ENCODE results near the gene FIGNL2.
"Not testable (repeated sequence)": the region's sequence is repeated elsewhere in the genome, so short reads cannot be mapped to it uniquely, and the experiment has no call there.

The FIGNL2 gene

GRCh38 chr12:51848326-51848727 is at the start of gene FIGNL2:
Gene FIGNL2, minus strand, starts transcription at chr12:51848718. Its CDS starts 26,305 bp downstream, at chr12:51822413.
- no peak for DNase-seq

DNA sequence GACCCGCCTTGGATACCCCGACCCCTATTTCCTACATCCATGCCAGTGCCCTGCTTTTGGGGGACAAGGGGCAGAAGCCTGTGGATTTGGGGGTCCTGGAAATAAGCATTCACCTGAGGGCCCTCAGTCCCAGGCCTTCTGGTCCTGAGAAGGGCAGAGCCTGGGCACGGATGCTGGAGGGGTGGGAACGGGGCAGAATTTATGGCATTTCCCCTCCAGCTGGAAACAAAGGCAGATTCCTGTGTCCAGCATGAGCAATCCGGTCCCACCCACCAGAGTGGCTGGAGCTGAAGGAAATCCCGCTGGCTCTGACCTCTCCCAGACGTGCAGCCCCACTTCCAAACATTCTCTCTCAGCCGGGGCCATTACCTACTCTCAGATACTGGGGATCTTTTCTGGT is 48.7 kb upstream of the FIGNL2 start:
- DNase-seq, result no peak

DNA sequence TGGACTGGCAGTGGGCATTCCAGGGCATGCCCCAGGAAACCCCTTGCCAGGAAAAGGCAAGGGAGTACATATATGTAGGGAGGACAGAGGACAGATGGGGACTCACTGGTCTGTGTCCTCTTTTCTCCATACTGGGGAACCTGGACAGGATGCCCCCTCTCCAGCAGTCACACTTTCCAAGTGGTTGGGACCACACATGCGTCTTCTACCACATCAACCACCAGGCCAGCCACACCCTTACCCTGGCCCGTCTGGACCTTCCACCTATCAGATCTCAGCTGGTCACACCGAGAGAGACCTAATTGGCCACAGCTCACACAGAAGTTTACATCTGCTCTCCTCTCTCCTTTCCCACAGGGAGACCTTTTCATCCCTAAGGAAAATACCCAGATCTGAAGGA is 47.7 kb upstream of the FIGNL2 start:
- DNase-seq, result no peak

GRCh38 chr12:51895378-51896135 is 47.0 kb upstream of the FIGNL2 start:
- DNase-seq, result no peak

DNA sequence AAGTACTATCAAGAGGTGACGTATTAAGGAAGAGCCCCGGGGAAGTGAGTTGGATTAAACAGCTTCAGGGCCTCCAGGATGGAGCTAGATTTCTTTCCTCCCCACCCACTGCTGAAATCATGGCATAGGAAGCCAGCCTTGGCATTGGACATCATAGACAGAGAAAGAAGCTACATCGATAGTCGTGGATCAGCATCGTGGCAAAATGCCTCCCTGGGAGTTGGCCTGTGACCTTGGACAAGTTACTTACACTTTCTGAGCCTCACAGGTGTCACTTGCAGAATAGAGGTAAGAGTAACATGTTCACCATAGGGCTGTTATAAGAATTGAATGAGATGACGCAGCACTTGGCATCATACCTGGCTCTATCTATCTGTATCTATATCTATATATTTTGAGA is 45.3 kb upstream of the FIGNL2 start:
- DNase-seq, result no peak

- no peak for DNase-seq
Measured at GRCh38 chr12:51891843-51892242, 43.3 kb upstream of the FIGNL2 start.

GRCh38 chr12:51890511-51891171 is 42.1 kb upstream of the FIGNL2 start:
- no peak for DNase-seq

GRCh38 chr12:51890133-51890464 is 41.6 kb upstream of the FIGNL2 start:
- DNase-seq, result no peak

GRCh38 chr12:51889216-51890132 is 41.0 kb upstream of the FIGNL2 start:
- no peak for DNase-seq

DNA sequence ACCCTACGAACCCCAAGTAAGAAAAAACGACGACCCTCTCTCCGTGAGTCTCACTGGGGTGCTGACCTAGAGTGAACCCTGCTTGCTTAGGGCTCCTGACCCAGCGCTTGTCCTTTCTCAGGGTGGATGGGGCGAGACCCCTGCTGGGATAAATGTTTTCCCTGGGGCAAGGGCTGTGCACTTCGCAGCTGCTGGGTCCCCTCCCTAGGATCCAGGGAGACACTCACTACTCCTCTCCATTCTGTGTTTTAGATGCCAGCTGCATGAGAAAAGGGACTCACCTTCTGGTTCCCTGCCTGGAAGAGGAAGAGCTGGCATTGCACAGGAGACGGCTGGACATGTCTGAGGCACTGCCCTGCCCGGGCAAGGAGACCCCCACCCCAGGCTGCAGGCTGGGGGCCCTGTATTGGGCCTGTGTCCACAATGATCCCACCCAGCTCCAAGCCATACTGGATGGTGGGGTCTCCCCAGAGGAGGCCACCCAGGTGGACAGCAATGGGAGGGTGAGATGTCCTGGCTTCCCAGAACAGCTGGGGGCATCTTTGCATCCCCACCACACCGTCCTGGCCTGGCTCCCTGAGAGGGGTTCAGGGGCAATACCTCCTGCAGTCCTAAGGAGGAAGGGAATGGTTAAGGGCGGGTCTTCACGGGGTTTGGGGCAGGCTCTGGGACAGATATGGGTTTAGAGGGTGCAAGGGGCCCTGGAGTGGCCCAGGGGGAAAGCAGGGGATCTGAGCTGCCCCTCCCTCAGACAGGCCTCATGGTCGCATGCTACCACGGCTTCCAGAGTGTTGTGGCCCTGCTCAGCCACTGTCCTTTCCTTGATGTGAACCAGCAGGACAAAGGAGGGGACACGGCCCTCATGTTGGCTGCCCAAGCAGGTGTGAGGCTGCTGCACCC is 40.0 kb upstream of the FIGNL2 start:
- no peak for DNase-seq

- no peak for DNase-seq
Measured at GRCh38 chr12:51887476-51888315, 39.2 kb upstream of the FIGNL2 start, which contains the start of gene ANKRD33. Gene ANKRD33, plus strand, starts transcription at chr12:51888103. Its CDS starts 84 bp downstream, at chr12:51888187.

DNA sequence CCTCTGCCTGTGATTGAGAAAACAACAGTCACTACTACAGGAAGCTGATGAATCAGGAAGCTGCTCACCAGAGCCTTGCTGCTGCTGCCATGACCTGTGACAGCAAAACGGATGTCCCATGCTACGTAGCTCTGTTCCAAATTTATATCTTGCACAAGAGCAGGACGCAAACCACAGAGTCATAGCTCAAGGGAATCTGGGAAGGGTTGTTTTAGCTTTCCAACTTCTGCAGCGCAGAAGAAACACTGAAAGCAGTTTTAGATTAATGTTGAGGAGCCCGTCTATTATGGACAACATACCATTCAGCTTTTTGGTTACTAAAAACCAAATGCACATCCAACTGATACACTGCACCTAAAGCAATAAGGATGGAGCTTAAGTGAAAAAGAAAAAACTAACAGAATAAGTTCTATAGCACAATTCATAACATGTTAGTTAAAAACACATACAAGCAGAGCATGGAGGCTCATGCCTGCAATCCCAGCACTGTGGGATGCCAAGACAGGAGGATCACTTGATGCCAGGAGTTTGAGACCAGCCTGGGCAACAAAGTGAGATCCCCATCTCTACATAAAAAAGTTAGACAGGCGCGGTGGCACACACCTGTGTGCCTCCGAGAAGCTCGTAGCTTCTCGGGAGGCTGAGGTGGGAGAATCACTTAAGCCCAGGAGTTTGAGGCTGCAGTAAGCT is 37.6 kb upstream of the FIGNL2 start:
- DNase-seq, result peak; percentile 95

DNA sequence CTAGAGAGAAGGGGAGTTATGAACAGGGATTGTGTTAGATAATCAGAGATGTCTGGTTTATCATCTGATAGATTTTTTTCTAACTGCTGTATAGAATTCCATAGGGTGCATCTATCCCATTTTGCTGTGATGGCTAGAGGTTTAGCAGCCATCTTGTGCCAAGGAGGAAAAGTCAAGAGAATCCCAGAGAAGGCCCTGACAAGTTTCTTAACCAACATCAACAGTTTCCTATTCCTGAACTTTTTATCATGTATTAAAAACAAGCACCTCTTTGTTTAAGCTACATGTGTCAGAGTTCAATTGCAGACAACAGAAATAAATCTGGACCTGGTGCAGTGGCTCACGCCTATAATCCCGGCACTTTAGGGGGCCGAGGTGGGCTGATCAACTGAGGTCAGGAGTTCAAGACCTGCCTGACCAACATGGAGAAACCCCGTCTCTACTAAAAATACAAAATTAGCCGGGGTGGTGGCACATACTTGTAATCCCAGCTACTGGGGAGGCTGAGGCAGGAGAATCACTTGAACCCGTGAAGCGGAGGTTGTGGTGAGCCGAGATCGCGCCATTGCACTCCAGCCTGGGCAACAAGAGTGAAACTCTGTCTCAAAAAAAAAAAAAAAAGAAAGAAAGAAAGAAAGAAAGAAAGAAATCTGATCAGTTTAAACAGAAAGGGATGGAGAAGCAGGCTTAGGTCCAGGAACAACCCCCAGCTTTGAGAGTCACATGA is 36.9 kb upstream of the FIGNL2 start:
- DNase-seq, result not testable (repeated sequence)

DNA sequence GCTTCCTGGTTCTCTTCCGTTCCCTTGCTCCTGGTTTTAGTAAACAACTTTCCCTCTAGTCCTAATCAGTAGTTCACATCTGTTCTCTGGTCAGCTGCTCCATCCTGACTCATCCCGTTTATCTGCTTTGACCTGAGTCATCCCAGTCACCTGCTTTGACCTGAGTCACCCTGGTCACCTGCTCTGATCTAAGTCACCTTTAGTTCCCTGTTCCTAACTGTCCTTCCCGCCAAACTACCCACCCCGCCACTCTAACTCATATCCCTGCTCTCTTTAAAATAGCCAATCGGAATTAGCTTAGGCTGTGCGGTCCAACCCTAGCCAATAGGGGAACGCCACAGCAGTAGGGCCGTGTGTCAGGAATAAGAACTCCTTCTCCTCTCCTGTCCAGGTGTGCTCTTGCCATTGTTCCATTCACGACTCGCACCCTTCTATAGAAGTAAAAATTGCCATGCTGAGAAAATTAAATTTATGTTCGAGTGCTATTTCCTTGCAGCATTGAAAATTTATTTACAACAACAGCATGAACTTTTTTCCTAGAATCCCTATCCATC is 36.2 kb upstream of the FIGNL2 start:
- DNase-seq, result no peak

DNA sequence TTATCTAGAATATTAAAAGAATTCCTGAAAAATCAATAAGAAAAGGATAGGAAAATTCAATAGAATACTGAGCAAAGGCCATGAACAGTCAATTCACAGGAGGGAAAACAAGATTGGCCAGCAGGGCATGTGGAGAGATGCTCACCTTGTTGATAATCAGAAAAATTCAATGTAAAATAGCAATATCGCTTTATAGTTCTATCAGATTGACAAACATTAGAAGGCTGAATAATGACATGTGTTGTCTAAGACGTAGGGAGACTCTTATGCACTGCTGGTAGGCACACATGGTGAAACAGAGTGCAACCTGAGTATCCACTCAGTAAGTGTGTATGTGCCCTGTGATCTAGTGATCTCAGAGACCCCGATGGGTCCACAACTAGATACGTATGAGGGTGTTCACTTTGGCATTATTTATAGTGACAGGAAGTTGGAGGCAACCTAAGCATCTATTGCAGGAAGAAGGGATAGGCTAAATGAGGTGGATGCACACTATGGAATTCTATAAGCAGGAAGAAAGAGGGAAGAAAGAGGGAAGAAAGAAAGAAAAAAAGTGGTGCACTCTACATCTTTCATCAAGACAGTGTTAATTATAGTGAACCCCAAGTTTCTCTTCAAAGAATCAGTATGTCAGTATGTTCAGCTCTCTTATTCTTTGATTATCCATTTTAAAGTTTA is 35.6 kb upstream of the FIGNL2 start:
- no peak for DNase-seq

DNA sequence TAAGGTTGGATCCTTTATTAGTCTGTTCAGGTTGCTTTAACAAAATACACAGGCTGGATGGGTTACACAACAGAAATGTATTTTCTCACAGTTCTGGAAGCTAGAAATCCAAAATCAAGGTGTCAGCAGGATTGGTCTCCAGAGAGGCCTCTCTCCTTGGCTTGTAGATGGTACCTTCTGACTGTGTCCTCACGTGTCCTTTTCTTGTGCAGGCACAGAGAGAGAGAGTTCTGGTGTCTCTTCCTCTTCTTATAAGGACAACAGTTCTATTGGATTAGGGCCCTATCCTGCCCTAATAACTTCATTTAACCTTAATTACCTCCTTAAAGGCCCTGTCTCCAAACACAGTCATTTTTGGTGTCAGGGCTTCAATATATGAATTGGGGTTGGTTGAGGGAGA is 34.8 kb upstream of the FIGNL2 start:
- DNase-seq, result no peak

DNA sequence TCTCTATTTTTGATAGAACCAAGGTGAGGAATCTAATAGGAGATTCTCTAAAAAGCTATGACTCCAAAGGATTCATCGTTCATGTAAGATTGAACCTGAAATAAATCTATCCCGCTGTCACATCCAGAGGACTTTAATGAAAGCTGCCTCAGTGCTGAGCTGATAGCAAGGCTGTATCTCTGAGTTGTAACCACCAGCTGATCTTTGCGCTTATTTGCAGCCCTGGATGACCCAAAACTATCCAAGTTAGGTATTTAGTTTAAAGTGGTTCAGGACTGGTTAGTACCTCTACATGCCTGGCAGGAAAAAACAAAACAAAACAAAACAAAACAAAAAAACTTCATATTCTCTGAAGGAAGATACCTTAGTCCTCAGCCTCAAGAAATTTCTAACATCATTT is 30.6 kb upstream of the FIGNL2 start:
- no peak for DNase-seq

DNA sequence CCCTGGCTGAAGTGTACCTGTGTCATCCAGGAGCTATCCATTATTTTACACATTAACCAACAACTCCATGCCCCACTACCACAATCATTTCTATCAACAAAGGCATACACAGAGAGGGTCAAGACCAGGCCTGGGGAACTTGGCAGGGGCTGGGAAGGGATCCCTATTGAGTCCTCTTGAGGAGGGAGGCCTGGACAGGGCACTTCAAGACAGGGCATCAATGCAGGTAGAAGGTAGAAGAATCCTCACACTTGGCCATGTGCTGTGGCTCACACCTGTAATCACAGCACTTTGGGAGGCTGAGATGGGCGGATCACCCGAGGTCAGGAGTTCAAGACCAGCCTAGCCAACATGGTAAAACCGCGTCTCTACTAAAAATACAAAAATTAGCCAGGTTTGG is 26.0 kb upstream of the FIGNL2 start:
- no peak for DNase-seq

GRCh38 chr12:51874000-51874399 is 25.5 kb upstream of the FIGNL2 start:
- peak; percentile 67 for DNase-seq
